NOMO-1 treated with dmso at 0.1 percent for 144 hours (cell line): Measurements from ENCODE around the gene NAGA.
"Not testable (repeated sequence)": the region's sequence is repeated elsewhere in the genome, so short reads cannot be mapped to it uniquely, and the experiment has no call there.

Experiments
- DNase-seq: peaks from one replicate; lab custom pipeline; 2025; ENCODE audit not compliant: unreplicated experiment; lab: John Stamatoyannopoulos, UW

Gene NAGA

GRCh38 chr22:42076764-42077485 is 6.3 kb upstream of the NAGA start:
- DNase-seq, result no peak

- DNase-seq, result no peak
These were observed 4.4 kb upstream of the NAGA start for GRCh38 chr22:42074846-42075676.

GRCh38 chr22:42074132-42074811 is 3.7 kb upstream of the NAGA start, which contains the start of gene PHETA2:
Gene PHETA2, plus strand, starts transcription at chr22:42074248. Its CDS starts 3,046 bp downstream, at chr22:42077294.
- peak; percentile 25 for DNase-seq

GRCh38 chr22:42073621-42074041 is 3.0 kb upstream of the NAGA start:
- no peak for DNase-seq

GRCh38 chr22:42072606-42073330 is 2.2 kb upstream of the NAGA start:
- no peak for DNase-seq

GRCh38 chr22:42071508-42071907 is 896 bp upstream of the NAGA start:
- DNase-seq, result not testable (repeated sequence)

GRCh38 chr22:42069801-42070516 is 653 bp downstream of the NAGA start:
- peak; percentile 75 for DNase-seq

- no peak for DNase-seq
These were observed 2.3 kb downstream of the NAGA start for GRCh38 chr22:42068291-42068690.

- DNase-seq, result no peak
These were observed 2.9 kb downstream of the NAGA start for GRCh38 chr22:42067671-42068251.

- no peak for DNase-seq
These were observed 3.7 kb downstream of the NAGA start for GRCh38 chr22:42066937-42067336.

- DNase-seq, result no peak
These were observed 4.4 kb downstream of the NAGA start for GRCh38 chr22:42066126-42066761.

GRCh38 chr22:42065438-42066125 is 5.0 kb downstream of the NAGA start:
- no peak for DNase-seq

- no peak for DNase-seq
These were observed 6.0 kb downstream of the NAGA start for GRCh38 chr22:42064629-42065028.

- DNase-seq, result no peak
These were observed 8.0 kb downstream of the NAGA start for GRCh38 chr22:42062506-42063170.

GRCh38 chr22:42061041-42061440 is 9.6 kb downstream of the NAGA start:
- no peak for DNase-seq

GRCh38 chr22:42060489-42060888 is 10.1 kb downstream of the NAGA start:
- DNase-seq, result no peak

GRCh38 chr22:42056757-42057511 is 13.7 kb downstream of the NAGA start:
- DNase-seq, result no peak

- DNase-seq, result no peak
These were observed 17.8 kb downstream of the NAGA start for GRCh38 chr22:42052765-42053164.
